Stimulated activated CD4-positive, alpha-beta T cell treated with anti-CD3 and anti-CD28 coated beads, Interleukin-15, amount 100 ng/mL, for 48 hours (primary cell): ENCODE measurements around the gene MAP3K10.
"Not testable (repeated sequence)": the region's sequence is repeated elsewhere in the genome, so short reads cannot be mapped to it uniquely, and the experiment has no call there.

ENCODE experiments used
- DNase-seq, 2 donors: peaks; one replicate each; pipeline ENCODE4 v3.0.0-alpha.2; 2020; ENCODE audit warnings: low read depth in 2 of 2

MAP3K10 gene

GRCh38 chr19:40217027-40217810 is 26.0 kb downstream of the MAP3K10 start:
- no peak for DNase-seq

GRCh38 chr19:40217934-40218890 is 27.0 kb downstream of the MAP3K10 start, which contains the start of gene TTC9B:
TSS of gene TTC9B (minus strand) at chr19:40218384. CDS start at chr19:40218381, 3 bp downstream.
- peak in 1 of 2 donors; percentile 28 for DNase-seq

GRCh38 chr19:40219029-40219428 is 27.8 kb downstream of the MAP3K10 start:
- DNase-seq, result not testable (repeated sequence)

GRCh38 chr19:40219721-40220276 is 28.6 kb downstream of the MAP3K10 start:
- DNase-seq, result no peak

- DNase-seq, result no peak
These were observed 29.4 kb downstream of the MAP3K10 start for GRCh38 chr19:40220674-40221073.

- DNase-seq, result peak; percentile 51 to 61
These were observed 30.8 kb downstream of the MAP3K10 start for GRCh38 chr19:40221858-40222619.

- no peak for DNase-seq
These were observed 32.1 kb downstream of the MAP3K10 start for GRCh38 chr19:40223135-40223822.

GRCh38 chr19:40224342-40225150 is 33.3 kb downstream of the MAP3K10 start:
- no peak for DNase-seq

GRCh38 chr19:40225440-40226305 is 34.4 kb downstream of the MAP3K10 start:
- no peak for DNase-seq

GRCh38 chr19:40228346-40228745 is 37.1 kb downstream of the MAP3K10 start:
- DNase-seq, result no peak

GRCh38 chr19:40228863-40229262 is 37.6 kb downstream of the MAP3K10 start:
- no peak for DNase-seq

- no peak for DNase-seq
These were observed 38.3 kb downstream of the MAP3K10 start for GRCh38 chr19:40229484-40229883.

GRCh38 chr19:40229926-40230417 is 38.7 kb downstream of the MAP3K10 start:
- DNase-seq, result no peak

GRCh38 chr19:40231057-40231456 is 39.8 kb downstream of the MAP3K10 start:
- no peak for DNase-seq

- DNase-seq, result no peak
These were observed 40.6 kb downstream of the MAP3K10 start for GRCh38 chr19:40231544-40232424.

- no peak for DNase-seq
These were observed 41.3 kb downstream of the MAP3K10 start for GRCh38 chr19:40232479-40232878.

GRCh38 chr19:40232949-40233810 is 42.0 kb downstream of the MAP3K10 start:
- no peak for DNase-seq
